ENCODE data around the gene SHC3.

- TF ChIP-seq NR2C2 (CRISPR knock-in tag; IDR thresholded peaks at IDR 0.05) (no peak), NR2C2 (tag; IDR thresholded peaks at IDR 0.05) (no peak), ZNF282 (CRISPR knock-in tag; IDR thresholded peaks at IDR 0.05) (no peak), PRPF4 (IDR thresholded peaks at IDR 0.05; ENCODE audit: insufficient read depth, low read depth, low read length, poor library complexity, severe bottlenecking) (no peak), CTCF (IDR thresholded peaks at IDR 0.05 in 2 of 3, conservative IDR thresholded peaks at IDR 0.05 in 1 of 3; ENCODE audit: insufficient read depth in 2 of 3, low read depth in 1 of 3, low read length in 3 of 3) (no peak), RBM14 (IDR thresholded peaks at IDR 0.05; ENCODE audit: borderline replicate concordance, insufficient read depth, low read depth, low read length) (no peak), SETDB1 (IDR thresholded peaks at IDR 0.05; ENCODE audit: low read length) (no peak), BRCA1 (IDR thresholded peaks at IDR 0.05) (no peak), BRCA1 (CRISPR knock-in tag; IDR thresholded peaks at IDR 0.05) (no peak), JUN (IDR thresholded peaks at IDR 0.05; ENCODE audit: borderline replicate concordance, low read depth, low read length) (no peak), JUN (CRISPR knock-in tag; IDR thresholded peaks at IDR 0.05; ENCODE audit: borderline replicate concordance) (no peak), FOXP1 (CRISPR knock-in tag; IDR thresholded peaks at IDR 0.05) (no peak)
Measured at GRCh38 chr9:89139455-89139854, 39.2 kb downstream of the SHC3 start.
